Kidney (tissue), 14 donors: Measurements from ENCODE around the gene SH3PXD2B. TPM values are rescaled to one million over a fixed set of nuclear protein-coding genes. Genes with fewer than 3 reads are reported as not detected.

ENCODE experiments used
- DNase-seq, 5 donors: peaks; one replicate each; pipeline ENCODE4 v3.0.0-alpha.2; 2013 to 2020
- FAIRE-seq: peaks from 2 replicates; lab custom pipeline; 2012; peaks lifted over from hg19 to GRCh38; lab: Jason Lieb, UNC
- H3K27ac ChIP-seq, 2 donors: one replicate each; pipeline ENCODE4 v1.7.0; 2013; ENCODE audit warnings: low read depth in 2 of 2, low read length in 2 of 2, inconsistent platforms in 1 of 2
- H3K27me3 ChIP-seq: one replicate; pipeline ENCODE4 v1.7.1; 2013; ENCODE audit warnings: low read length, inconsistent platforms; ENCODE audit not compliant: control insufficient read depth, insufficient read depth
- H3K36me3 ChIP-seq, 3 donors: one replicate each; pipeline versions ENCODE4 v1.7.0 to v1.7.1; 2013; ENCODE audit warnings: low read length in 3 of 3, control low read depth in 1 of 3, inconsistent platforms in 1 of 3; ENCODE audit not compliant: insufficient read depth in 3 of 3, control insufficient read depth in 2 of 3
- H3K4me1 ChIP-seq, 3 donors: one replicate each; pipeline versions ENCODE4 v1.7.0 to v1.7.1; 2013; ENCODE audit warnings: low read length in 3 of 3, inconsistent platforms in 1 of 3, low read depth in 1 of 3; ENCODE audit not compliant: control insufficient read depth in 2 of 3, insufficient read depth in 2 of 3
- H3K4me3 ChIP-seq, 3 donors: one replicate each; pipeline versions ENCODE4 v1.7.0 to v1.8.1; 2013; ENCODE audit warnings: low read length in 3 of 3, control low read depth in 1 of 3, inconsistent platforms in 1 of 3
- H3K9ac ChIP-seq, 3 donors: one replicate each; pipeline versions ENCODE4 v1.7.0 to v1.7.1; 2013; ENCODE audit warnings: low read length in 3 of 3, control low read depth in 1 of 3, inconsistent platforms in 1 of 3
- H3K9me3 ChIP-seq, 3 donors: one replicate each; pipeline versions ENCODE4 v1.7.0 to v1.7.1; 2013; ENCODE audit warnings: low read length in 3 of 3, control low read depth in 1 of 3, inconsistent platforms in 1 of 3; ENCODE audit not compliant: control insufficient read depth in 2 of 3, insufficient read depth in 1 of 3
- intact Hi-C: fragments of 100-400 bp; cut with DNase I; formaldehyde crosslinking; loops from one replicate; pipeline ENCODE4 v1.11.1; 2022
- polyA plus RNA-seq: library from polyadenylated mRNA; stranded (reverse); fragments of 350-450 nt; fragmentation: Illumina TruSeq; extraction: RNeasy Lipid Tissue Mini Kit (QIAGEN cat#74804); gene quantifications from one replicate; pipeline ENCODE4 v1.2.3, GENCODE V29; 2014; ENCODE audit warnings: low read depth, low replicate concordance; ENCODE audit not compliant: insufficient read depth
- total RNA-seq: library from RNA; stranded (reverse); fragmentation: NEBNext Ultra II Directional; extraction: Animal tissue kit (Norgen Biotek cat#: 25700); gene quantifications from one replicate; pipeline ENCODE4 v1.2.1, GENCODE V29; 2021
- TF ChIP-seq, protein P1 (sequence below): IDR thresholded peaks from 3 replicates; pipeline ENCODE4 v1.5.1; 2012; ENCODE audit warnings: mild to moderate bottlenecking, moderate library complexity, borderline replicate concordance; ENCODE audit not compliant: insufficient read depth; ENCODE audit errors: extremely low read depth
- donor health status: control.
- donor health status: control.
- donor health status: control.
- donor health status: control.
- donor health status: control.
- donor health status: DM: yes; HTN: yes; CAD: no.
- donor health status: Normal renal cell carcinoma (clear cell type).

SH3PXD2B gene
- total and polyA plus RNA-seq, 2 donors from 2014 or later = 3.1 to 22.8 TPM

DNA sequence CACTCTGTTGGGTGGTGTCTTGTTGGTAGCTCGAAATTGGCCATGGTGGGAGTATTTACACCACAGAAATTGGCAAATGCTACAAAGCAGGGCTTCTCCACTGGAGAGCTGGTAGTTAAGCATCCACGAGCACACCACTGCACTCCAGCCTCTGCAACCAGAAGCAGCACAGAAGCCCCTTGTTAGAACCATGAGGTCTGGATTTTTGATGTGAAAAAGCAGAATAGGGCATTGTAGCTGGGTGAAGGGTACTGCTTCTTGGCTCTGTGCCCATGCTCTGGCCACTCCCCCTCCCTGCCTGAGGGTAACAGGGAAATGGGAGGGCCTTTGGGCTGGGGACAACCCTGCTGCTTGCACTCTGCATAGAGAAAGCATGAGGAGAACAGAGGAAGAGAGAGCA lies 89.6 kb downstream of the SH3PXD2B start:
- H3K4me1 ChIP-seq = no peaks in the 10 kb centered on the region
- no peak for FAIRE-seq
- DNase-seq = no peak
- H3K9me3 ChIP-seq = no peaks in the 10 kb centered on the region
- TF ChIP-seq, protein P1, sequence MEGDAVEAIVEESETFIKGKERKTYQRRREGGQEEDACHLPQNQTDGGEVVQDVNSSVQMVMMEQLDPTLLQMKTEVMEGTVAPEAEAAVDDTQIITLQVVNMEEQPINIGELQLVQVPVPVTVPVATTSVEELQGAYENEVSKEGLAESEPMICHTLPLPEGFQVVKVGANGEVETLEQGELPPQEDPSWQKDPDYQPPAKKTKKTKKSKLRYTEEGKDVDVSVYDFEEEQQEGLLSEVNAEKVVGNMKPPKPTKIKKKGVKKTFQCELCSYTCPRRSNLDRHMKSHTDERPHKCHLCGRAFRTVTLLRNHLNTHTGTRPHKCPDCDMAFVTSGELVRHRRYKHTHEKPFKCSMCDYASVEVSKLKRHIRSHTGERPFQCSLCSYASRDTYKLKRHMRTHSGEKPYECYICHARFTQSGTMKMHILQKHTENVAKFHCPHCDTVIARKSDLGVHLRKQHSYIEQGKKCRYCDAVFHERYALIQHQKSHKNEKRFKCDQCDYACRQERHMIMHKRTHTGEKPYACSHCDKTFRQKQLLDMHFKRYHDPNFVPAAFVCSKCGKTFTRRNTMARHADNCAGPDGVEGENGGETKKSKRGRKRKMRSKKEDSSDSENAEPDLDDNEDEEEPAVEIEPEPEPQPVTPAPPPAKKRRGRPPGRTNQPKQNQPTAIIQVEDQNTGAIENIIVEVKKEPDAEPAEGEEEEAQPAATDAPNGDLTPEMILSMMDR = no peak
- H3K36me3 ChIP-seq = no peaks in the 10 kb centered on the region
- intact Hi-C loops = no loop called here
- H3K4me3 ChIP-seq = no peak overlapping the region
- no peak overlapping the region for H3K9ac ChIP-seq
- H3K27me3 ChIP-seq = no peaks in the 10 kb centered on the region
- no peak overlapping the region for H3K27ac ChIP-seq

DNA sequence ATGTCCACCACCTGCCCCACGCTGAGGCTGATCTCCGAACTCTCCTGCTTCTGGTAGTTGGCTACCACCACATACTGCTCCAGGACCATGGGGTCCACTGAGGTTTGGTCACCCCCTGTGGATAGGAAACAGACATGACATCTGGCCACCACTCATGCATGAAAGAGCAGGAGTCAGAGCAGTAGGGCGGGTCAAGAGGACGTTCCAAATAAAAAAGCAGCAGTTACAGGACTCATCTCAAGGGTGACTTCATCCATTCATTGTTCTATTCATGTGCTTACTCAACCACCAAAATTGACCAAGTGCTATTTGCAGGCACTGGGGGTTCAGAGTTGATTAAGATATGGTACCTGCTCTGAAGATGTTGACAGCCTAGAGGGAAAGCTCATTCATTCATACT lies 91.6 kb downstream of the SH3PXD2B start:
- no peaks in the 10 kb centered on the region for H3K36me3 ChIP-seq
- TF ChIP-seq, protein P1 = no peak
- no peak overlapping the region for H3K4me3 ChIP-seq
- H3K27ac ChIP-seq = no peak overlapping the region
- no peaks in the 10 kb centered on the region for H3K27me3 ChIP-seq
- DNase-seq (no peak), FAIRE-seq (no peak)
- intact Hi-C loops = no loop called here
- no peak overlapping the region for H3K9ac ChIP-seq
- H3K4me1 ChIP-seq = no peaks in the 10 kb centered on the region
- no peaks in the 10 kb centered on the region for H3K9me3 ChIP-seq

DNA sequence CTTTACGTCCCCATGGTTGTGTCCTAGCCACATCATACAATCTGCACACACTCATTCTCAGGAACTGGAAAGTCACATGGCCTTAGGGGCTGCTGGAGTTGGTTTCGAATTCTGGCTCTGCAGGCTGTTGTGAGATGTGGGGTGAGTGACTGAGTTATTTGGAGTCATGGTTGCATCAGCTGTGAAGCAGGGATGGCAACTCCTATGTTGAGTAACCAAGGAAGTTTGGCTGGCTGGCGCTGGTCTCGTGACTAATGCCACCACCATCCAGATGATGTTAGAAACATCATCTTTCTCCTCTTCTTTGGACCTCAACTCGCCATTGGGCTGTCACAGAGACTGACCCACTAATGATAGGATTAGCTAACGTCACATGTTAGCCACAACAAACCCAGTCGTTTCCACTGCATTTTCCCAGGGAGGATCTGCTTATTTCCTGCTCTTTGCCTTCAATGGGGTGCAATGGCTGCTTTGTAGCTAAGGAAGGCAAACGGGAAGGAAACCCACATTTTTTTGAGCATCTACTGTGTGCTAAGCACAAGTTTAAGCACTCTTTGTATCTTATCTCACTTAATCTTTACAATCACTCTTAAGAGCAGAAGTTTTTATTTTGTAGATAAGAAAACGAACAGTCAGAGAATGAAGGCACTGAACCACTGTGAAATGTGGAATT lies 92.6 kb downstream of the SH3PXD2B start:
- H3K4me3 ChIP-seq = no peak overlapping the region
- no peak for DNase-seq
- no peak overlapping the region for H3K27ac ChIP-seq
- TF ChIP-seq, protein P1 = no peak
- H3K9ac ChIP-seq = no peak overlapping the region
- H3K9me3 ChIP-seq = no peaks in the 10 kb centered on the region
- H3K27me3 ChIP-seq = no peaks in the 10 kb centered on the region
- FAIRE-seq = no peak
- intact Hi-C loops = no loop called here
- no peaks in the 10 kb centered on the region for H3K4me1 ChIP-seq
- no peaks in the 10 kb centered on the region for H3K36me3 ChIP-seq

DNA sequence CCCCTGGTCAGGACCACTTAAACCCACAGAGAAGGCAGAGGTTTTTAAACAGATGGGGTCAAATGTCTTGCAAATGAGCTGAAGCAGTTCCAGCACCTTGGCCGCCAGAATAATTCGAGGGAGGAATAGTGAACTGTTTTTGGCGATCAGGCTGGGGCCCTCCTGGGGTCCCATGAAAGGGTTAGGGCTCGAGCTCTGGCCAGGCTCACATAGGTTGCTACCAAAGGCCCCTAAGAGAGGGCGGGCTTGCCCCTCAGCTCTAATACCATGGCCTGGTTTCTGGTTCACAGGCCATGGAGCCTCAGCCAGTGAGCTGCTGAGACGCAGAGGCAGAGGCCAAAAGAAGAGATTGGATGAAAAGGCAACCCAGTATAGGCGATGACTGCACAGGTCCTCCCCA lies 96.0 kb downstream of the SH3PXD2B start:
- no peak for FAIRE-seq
- DNase-seq = no peak
- Histone ChIP-seq H3K9ac (no peak overlapping the region), H3K27ac (no peak overlapping the region), H3K36me3 (no peaks in the 10 kb centered on the region), H3K4me1 (no peaks in the 10 kb centered on the region), H3K4me3 (no peak overlapping the region), H3K27me3 (peaks cover 2% of the 10 kb centered on the region), H3K9me3 (no peaks in the 10 kb centered on the region)
- TF ChIP-seq, protein P1 = no peak
- intact Hi-C loops = no loop called here
